SJSA1 (cell line): Measurements from ENCODE around the gene TSPYL6. TPM values are rescaled to one million over a fixed set of nuclear protein-coding genes. Genes with fewer than 3 reads are reported as not detected.

Experiments used
- DNase-seq, 2 experiments: peaks; one replicate each; pipeline ENCODE4 v3.0.0-alpha.2; 2015 to 2020; ENCODE audit warnings: low spot score in 2 of 2, low read depth in 1 of 2
- H3K27ac ChIP-seq: fragments of 250-450 bp; sonication (Bioruptor Pico); 2 replicates; pipeline ENCODE4 v1.5.1; 2020; ENCODE audit warnings: mild to moderate bottlenecking, moderate library complexity
- H3K27me3 ChIP-seq: fragments of 250-450 bp; sonication (Bioruptor Pico); replicated peaks from 2 replicates; pipeline ENCODE4 v1.5.1; 2020; ENCODE audit warnings: mild to moderate bottlenecking, moderate library complexity
- H3K36me3 ChIP-seq: fragments of 250-450 bp; sonication (Bioruptor Pico); 2 replicates; pipeline ENCODE4 v1.5.1; 2020; ENCODE audit warnings: mild to moderate bottlenecking
- H3K4me1 ChIP-seq: fragments of 250-450 bp; sonication (Bioruptor Pico); replicated peaks from 2 replicates; pipeline ENCODE4 v1.6.1; 2021; ENCODE audit warnings: mild to moderate bottlenecking
- H3K4me3 ChIP-seq: fragments of 250-450 bp; sonication (Bioruptor Pico); 2 replicates; pipeline ENCODE4 v1.5.1; 2020; ENCODE audit warnings: mild to moderate bottlenecking
- H3K9me3 ChIP-seq: fragments of 250-450 bp; sonication (Bioruptor Pico); replicated peaks from 2 replicates; pipeline ENCODE4 v1.5.1; 2020; ENCODE audit warnings: mild to moderate bottlenecking
- total RNA-seq: library from RNA; depleted of rRNA; stranded (reverse); fragments of >200 nt; shearing (Covaris generic); gene quantifications from 2 replicates; pipeline ENCODE4 v1.2.3, GENCODE V29; 2014

The TSPYL6 gene
- total RNA-seq, 1 experiment from 2014 or later = not detected

DNA sequence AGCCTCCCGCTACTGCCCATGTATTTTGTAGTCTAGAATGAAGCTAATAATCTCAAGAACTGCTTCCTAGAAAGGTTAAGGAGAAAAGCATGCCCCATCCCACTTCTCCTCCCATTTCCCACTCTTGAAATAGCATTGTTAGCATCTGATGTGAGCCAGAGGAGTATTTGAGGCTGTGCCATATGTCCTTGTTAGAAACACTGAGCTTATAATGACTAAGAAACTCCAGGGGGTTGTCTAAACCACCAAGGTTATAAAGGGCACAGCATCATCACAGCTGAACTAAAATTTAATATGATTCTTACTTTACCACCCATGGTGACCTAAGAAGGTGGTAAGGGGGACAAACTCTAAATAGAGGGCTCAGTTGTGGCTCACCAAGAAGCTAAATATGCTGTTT lies 16.6 kb downstream of the TSPYL6 start:
- Histone ChIP-seq H3K27ac (peak overlapping the region; percentile 21), H3K4me3 (no peak overlapping the region)

DNA sequence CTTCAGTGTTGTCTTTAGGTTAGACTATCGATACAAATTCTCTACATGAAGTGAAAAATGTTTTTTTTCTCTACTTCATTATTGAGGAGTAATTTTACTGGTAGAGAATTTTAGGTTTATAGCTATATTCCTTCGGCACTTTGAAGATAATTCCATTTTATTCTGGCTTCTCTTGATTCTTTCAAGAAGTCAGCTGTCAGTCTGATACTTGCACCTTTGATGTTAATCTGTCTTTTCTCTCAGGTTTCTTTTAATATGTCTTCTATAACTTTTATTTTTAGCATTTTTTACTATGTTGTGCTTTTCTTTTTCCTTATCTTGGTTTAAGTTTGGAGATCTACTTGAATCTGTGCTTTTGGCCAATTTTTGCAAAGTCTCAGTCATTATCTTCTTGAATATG lies 18.6 kb downstream of the TSPYL6 start:
- DNase-seq = no peak
- Histone ChIP-seq H3K27ac (no peak overlapping the region), H3K27me3 (no peaks in the 10 kb centered on the region), H3K4me3 (no peak overlapping the region), H3K9me3 (no peaks in the 10 kb centered on the region), H3K4me1 (peaks cover 26% of the 10 kb centered on the region), H3K36me3 (no peaks in the 10 kb centered on the region)

More for the DNA sequence above, 16.6 kb downstream of the TSPYL6 start:
- H3K4me1 ChIP-seq = peaks cover 21% of the 10 kb centered on the region
- DNase-seq = peak in 1 of 2 experiments; percentile 58
- H3K9me3 ChIP-seq = no peaks in the 10 kb centered on the region
- H3K36me3 ChIP-seq = no peaks in the 10 kb centered on the region
- no peaks in the 10 kb centered on the region for H3K27me3 ChIP-seq

DNA sequence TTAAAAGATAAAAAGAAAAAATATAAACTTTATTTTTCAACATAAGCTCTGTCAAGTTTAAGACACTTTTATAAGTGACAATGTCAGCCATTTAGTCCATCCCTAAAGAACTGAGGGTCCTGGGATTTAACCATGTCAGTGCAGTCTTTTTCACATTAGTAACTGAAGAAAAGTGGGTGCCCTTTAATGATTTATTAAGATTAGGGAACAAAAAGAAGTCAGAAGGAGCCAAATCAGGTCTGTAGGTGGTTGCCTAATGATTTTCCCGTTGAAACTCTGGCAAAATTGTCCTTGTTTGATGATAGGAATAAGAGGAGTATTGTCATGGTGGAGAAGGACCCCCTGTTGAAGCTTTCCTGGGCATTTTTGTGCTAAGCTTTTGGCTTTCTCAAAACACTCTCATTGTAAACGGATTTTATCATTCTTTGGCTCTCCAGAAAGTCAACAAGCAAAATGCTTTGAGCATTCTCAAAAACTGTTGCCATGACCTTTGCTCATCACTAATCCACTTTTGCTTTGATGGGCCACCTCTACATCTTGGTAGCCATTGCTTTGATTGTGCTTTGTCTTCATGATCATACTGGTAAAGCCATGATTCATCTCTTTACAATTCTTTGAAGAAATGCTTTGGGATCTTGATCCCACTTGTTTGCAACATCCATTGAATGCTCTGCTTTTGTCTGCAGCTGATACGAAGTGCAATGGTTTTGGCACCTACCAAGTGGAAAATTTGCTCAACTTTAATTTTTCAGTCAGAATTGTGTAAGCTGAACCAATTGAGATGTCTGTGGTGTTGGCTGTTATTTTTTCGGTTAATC lies 22.0 kb downstream of the TSPYL6 start:
- Histone ChIP-seq H3K27me3 (no peaks in the 10 kb centered on the region), H3K4me1 (peaks cover 8% of the 10 kb centered on the region), H3K36me3 (no peaks in the 10 kb centered on the region), H3K27ac (no peak overlapping the region), H3K9me3 (no peaks in the 10 kb centered on the region), H3K4me3 (no peak overlapping the region)
- DNase-seq = no peak

DNA sequence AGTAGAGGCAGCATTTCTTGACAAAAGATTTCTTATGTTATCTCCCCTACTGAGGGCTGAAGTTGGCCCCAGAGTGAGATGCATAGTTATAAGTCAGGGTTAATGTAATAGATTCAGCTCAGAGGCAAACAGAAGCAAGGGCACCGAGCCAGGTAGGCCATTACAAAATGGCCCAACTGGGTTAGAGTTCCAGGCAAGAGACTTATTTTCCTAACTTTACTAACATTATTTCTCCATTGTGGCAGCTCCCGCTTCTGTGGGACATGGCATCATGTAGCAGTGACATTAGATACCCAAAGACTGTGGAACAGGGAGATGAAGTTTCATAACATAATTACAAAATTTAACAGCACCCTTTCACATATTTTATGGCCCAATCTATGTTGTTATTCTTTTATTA lies 27.1 kb downstream of the TSPYL6 start:
- no peaks in the 10 kb centered on the region for H3K27me3 ChIP-seq
- H3K4me1 ChIP-seq = peaks cover under 1% of the 10 kb centered on the region; the same call in 1 of the 2 replicates
- H3K9me3 ChIP-seq = no peaks in the 10 kb centered on the region
- no peak overlapping the region for H3K4me3 ChIP-seq
- no peaks in the 10 kb centered on the region for H3K36me3 ChIP-seq
- DNase-seq = no peak
- no peak overlapping the region for H3K27ac ChIP-seq

DNA sequence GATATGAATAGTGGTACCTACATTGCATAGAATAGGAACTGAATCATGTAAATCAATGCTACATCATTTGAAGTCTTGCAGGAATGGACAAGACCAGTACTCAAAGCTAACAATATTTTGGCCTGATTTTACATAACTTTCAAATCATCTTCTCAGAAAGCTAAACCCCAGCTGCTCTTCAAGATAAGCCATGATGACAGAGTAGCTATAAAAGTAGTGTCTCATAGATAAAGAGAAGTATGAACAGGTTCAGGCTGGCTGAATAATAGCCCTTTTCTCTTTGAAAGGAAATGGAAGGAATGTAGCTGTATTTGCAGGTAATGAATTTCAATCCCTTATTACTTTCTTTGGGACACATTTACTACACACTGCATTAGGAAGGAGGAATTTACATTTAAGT lies 28.2 kb downstream of the TSPYL6 start:
- DNase-seq = no peak
- Histone ChIP-seq H3K4me3 (no peak overlapping the region), H3K36me3 (no peaks in the 10 kb centered on the region), H3K9me3 (no peaks in the 10 kb centered on the region), H3K27ac (no peak overlapping the region), H3K27me3 (no peaks in the 10 kb centered on the region), H3K4me1 (no peaks in the 10 kb centered on the region; the same call in 1 of the 2 replicates)

DNA sequence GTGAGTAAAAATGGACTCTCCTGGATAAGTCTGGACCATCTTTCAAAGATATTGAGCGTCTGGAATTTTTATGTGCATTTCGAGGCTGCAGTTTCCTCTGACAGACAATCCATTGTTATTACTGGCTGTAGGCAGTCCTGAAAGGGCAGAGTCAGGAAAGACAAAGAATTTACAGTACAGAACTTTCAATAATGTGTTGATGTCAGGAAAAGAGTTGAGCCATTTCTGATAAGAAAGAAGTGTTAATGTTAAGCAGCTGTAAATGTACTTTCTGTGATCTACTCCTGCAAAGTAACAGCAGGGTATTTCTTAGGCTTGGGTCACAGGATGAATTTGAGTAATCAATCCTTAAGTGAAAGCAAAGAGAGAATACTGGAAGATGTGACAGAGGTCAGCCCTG lies 29.8 kb downstream of the TSPYL6 start:
- Histone ChIP-seq H3K27ac (no peak overlapping the region), H3K9me3 (no peaks in the 10 kb centered on the region), H3K36me3 (no peaks in the 10 kb centered on the region), H3K4me3 (no peak overlapping the region), H3K27me3 (no peaks in the 10 kb centered on the region), H3K4me1 (no peaks in the 10 kb centered on the region; the same call in 1 of the 2 replicates)
- no peak for DNase-seq

DNA sequence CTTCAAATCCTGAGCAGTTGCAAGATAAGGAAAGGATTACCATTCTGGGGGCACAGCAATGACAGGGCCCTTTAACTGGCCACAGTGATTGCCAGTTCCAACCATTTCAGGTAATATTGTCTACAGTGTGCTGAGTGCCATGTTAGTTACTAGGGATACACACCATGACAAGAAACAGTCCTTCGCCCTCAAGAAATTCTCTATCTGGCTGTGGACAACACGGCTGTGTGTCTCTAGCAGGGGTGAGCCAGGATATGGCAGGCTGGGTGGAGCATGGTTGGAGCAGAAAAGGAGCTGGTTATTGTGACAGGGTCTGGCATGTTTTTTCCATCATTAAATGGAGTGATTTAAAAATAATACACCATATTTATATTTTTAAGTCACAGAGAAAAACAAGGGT lies 31.0 kb downstream of the TSPYL6 start:
- DNase-seq = no peak
- no peak overlapping the region for H3K27ac ChIP-seq
- no peak overlapping the region for H3K4me3 ChIP-seq
- H3K36me3 ChIP-seq = no peaks in the 10 kb centered on the region
- H3K27me3 ChIP-seq = no peaks in the 10 kb centered on the region
- no peaks in the 10 kb centered on the region; the same call in 1 of the 2 replicates for H3K4me1 ChIP-seq
- no peaks in the 10 kb centered on the region for H3K9me3 ChIP-seq

DNA sequence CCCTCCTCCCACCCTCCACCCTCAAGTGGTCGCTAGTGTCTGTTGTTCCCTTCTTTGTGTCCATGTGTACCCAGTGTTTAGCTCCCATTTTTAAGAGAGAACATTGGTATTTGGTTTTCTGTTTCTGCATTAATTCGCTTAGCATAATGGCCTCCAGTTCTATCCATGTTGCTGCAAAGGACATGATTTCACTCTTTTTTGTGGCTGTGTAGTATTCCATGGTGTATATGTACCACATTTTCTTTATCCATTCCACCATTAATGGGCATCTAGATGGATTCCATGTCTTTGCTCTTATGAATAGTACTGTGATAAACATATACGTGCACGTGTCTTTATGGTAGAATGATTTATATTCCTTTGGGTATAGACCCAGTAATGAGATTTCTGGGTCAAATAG lies 42.9 kb downstream of the TSPYL6 start:
- no peaks in the 10 kb centered on the region for H3K36me3 ChIP-seq
- peaks cover 6% of the 10 kb centered on the region; the same call in 1 of the 2 replicates for H3K9me3 ChIP-seq
- H3K4me1 ChIP-seq = peaks cover 32% of the 10 kb centered on the region
- no peak for DNase-seq
- no peak overlapping the region for H3K4me3 ChIP-seq
- H3K27me3 ChIP-seq = no peaks in the 10 kb centered on the region
- 0 out of 2 replicates have a peak overlapping the region, but pooled peaks have one; percentile 25 for H3K27ac ChIP-seq

DNA sequence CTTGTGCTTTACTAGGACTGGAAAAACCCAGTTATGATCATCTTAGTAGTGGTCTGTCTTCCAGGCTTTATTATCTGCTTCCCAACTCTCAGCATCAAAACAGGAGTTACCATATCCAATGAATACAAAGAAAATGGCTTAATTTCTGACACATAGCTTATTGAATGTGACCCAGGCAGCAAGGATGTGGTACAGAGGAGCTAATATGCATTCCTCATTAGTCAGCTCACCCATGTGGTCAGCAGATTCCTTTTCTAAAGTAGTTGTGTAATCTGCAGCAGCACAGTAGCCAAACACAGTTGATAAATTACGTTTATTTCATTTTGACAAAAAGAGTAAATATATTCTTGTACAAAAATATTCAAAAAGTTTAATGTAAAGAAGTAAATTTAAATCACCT lies 43.6 kb downstream of the TSPYL6 start:
- DNase-seq = peak; percentile 66 to 74
- Histone ChIP-seq H3K4me1 (peaks cover 39% of the 10 kb centered on the region), H3K9me3 (peaks cover 6% of the 10 kb centered on the region; the same call in 1 of the 2 replicates), H3K4me3 (no peak overlapping the region), H3K27me3 (no peaks in the 10 kb centered on the region), H3K36me3 (no peaks in the 10 kb centered on the region), H3K27ac (peak overlapping the region; percentile 35)

DNA sequence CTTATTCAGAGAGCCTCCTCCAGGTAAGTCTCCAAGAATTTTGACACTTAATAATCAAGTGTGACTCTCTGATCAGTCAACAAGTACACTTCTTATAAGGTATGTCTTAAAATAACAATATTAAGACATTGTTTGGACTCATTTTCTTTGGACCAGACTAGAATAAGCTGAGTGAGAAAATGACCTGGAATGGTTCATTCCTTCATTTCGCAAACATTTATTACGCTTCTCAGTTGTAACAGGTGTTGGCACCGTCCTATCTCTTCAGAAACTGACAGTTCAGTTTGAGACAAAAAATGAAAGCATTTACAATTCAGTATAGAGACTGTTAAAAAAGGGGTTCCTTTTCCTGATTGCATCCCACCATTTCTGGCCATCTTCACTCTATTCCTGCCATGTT lies 46.6 kb downstream of the TSPYL6 start:
- Histone ChIP-seq H3K4me3 (no peak overlapping the region), H3K27me3 (no peaks in the 10 kb centered on the region), H3K36me3 (no peaks in the 10 kb centered on the region), H3K4me1 (peaks cover 56% of the 10 kb centered on the region), H3K9me3 (peaks cover 3% of the 10 kb centered on the region; the same call in 1 of the 2 replicates), H3K27ac (peak overlapping the region; percentile 81)
- peak in 1 of 2 experiments; percentile 38 for DNase-seq

DNA sequence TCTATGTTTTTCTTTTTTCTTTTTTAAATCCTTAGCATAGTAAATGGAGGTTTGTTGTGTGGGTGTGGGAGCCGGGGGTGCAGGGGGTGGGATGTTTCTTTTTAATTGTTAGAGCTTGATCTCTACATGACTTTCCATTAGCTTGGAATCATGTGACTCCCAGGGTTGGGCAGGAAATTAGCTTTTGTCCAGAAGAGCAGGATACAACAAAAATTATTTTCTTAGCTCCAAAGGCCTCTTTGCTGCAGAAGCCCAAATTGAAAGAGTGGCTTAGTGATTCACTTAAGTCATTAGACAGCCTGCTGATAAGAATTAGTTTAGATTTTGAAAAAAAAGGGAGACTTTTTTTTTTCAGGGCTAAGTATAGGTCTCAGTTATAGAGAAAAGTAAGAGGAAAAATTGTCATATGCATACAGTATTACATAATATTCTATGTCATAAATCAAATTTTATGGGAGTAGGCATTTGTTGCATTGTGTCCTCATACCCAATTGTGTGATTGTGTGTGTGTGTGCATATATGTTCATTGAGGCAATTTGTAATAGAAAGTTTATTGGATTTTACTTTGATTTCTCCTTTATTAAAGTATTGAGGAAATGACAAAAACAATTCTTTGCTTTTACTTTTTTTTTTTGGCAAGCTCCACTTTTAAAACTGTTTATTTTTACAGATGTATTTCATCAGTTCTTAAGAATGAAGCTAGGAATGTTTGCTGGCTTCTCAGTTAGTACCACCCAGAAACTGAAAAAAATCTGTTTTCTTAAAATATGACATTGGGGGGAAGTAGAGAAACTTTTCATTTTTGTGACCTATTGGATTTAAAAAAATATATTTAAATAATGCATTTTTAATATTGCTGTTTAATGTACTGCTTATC lies 47.4 kb downstream of the TSPYL6 start:
- Histone ChIP-seq H3K27me3 (no peaks in the 10 kb centered on the region), H3K9me3 (peaks cover 3% of the 10 kb centered on the region; the same call in 1 of the 2 replicates), H3K36me3 (no peaks in the 10 kb centered on the region), H3K4me1 (peaks cover 62% of the 10 kb centered on the region), H3K27ac (peak overlapping the region; percentile 81), H3K4me3 (no peak overlapping the region)
- DNase-seq = peak in 1 of 2 experiments; percentile 70

DNA sequence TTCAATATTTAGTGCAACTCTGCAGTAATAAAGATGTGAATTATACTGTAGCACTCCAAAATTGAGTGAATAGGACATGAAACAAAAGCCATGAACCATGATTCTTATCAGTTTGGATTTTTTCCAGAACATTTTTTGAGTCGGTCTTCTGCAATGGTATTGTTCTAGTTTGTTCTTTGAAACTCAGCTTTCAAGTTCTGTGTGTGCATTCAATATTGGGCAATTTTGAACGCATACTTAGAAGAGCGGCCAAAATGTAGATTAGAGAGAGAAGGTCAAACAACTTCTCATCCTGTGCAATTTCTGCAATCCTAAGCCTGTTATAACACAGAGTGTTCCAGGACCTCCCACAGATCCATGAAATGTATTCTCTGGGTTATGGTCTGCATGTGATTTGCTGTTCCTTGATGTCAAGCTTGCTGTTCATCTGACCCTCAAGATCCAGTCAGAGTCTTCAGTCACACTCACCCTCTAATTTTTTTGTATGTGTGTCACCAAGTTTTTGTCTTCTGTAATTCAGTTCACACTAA lies 48.3 kb downstream of the TSPYL6 start:
- Histone ChIP-seq H3K27ac (peak overlapping the region; percentile 81), H3K27me3 (no peaks in the 10 kb centered on the region), H3K4me3 (no peak overlapping the region), H3K4me1 (peaks cover 58% of the 10 kb centered on the region), H3K36me3 (no peaks in the 10 kb centered on the region), H3K9me3 (no peaks in the 10 kb centered on the region)
- peak in 1 of 2 experiments; percentile 65 for DNase-seq

DNA sequence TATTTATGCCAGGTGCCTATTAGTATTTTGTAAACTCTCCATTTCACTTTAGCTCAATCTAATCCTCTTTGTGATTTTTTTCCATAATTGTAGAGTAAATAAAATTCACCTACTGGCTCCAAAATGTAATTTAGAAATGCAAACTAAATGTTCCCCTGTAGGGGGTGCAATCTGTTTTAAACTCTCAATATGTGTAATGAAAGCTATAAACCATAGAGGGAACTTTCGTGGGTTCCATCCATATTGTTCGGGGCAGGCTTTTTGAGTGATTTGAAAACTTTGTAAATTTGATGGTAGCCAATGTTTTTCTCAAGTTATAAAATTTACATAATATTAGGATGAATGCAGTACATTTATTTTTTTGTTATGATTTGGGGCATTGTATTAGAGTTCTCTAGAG lies 49.4 kb downstream of the TSPYL6 start:
- peaks cover 47% of the 10 kb centered on the region for H3K4me1 ChIP-seq
- no peak overlapping the region for H3K4me3 ChIP-seq
- no peaks in the 10 kb centered on the region for H3K36me3 ChIP-seq
- no peaks in the 10 kb centered on the region for H3K9me3 ChIP-seq
- no peaks in the 10 kb centered on the region for H3K27me3 ChIP-seq
- no peak overlapping the region for H3K27ac ChIP-seq
- DNase-seq = peak in 1 of 2 experiments; percentile 21
